ENCODE data around the gene GOLIM4. TPM values are rescaled to one million over a fixed set of nuclear protein-coding genes. Genes with fewer than 3 reads are reported as not detected.

Gene GOLIM4
- total RNA-seq, 1 experiment from 2014 or later, result 35.4 TPM

DNA sequence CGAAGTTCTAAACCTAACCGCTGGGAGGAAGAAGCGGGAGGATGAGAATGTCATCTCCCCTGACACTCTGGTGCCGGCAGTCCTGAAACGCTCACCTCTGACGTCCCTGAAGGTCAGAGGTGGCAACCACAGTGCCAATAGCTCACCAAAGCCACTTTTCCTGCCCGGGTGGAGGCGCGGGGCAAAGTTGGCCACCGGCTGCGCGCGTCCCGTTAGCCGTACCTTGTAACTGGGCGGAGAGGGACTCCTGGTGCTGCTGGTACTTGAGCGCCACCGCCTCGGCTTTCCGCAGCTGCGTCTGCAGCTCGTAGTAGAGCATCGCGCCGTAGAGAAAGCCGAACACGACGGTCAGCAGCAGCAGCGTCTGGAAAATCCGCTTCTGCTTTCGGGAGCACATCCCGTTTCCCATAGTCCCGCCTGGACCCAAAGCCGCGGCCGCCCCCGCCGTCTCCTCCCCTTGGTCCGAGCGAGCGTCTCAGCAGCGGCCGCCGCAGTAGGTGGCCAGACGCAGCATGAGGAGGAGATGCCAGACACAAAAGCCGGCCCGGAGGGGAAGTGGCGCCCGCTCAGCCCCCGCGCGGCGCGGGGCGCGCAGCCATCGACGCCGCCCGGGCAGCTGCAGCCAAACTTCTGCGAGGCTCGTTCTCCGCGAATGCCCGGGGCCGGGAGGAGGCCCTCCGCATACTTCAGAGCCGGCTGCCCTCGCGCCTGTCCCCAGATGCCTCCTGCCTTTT is 680 bp downstream of the GOLIM4 start:
- TF ChIP-seq TCF7L2 (IDR thresholded peaks at IDR 0.05; ENCODE audit: low read depth, low read length), result 0 out of 2 replicates have a peak, but pooled peaks have one; percentile 13
- TF ChIP-seq SIN3A (IDR thresholded peaks at IDR 0.05; ENCODE audit: borderline replicate concordance, insufficient read depth, low read depth, low read length), result peak; percentile 68; the same call in 1 of the 2 replicates
- TF ChIP-seq, protein P1, sequence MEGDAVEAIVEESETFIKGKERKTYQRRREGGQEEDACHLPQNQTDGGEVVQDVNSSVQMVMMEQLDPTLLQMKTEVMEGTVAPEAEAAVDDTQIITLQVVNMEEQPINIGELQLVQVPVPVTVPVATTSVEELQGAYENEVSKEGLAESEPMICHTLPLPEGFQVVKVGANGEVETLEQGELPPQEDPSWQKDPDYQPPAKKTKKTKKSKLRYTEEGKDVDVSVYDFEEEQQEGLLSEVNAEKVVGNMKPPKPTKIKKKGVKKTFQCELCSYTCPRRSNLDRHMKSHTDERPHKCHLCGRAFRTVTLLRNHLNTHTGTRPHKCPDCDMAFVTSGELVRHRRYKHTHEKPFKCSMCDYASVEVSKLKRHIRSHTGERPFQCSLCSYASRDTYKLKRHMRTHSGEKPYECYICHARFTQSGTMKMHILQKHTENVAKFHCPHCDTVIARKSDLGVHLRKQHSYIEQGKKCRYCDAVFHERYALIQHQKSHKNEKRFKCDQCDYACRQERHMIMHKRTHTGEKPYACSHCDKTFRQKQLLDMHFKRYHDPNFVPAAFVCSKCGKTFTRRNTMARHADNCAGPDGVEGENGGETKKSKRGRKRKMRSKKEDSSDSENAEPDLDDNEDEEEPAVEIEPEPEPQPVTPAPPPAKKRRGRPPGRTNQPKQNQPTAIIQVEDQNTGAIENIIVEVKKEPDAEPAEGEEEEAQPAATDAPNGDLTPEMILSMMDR (IDR thresholded peaks at IDR 0.05), result no peak; the same call in 1 of the 2 replicates
- no peak for TF ChIP-seq POLR2AphosphoS5 (IDR thresholded peaks at IDR 0.05; ENCODE audit: low read depth, low read length)
- ATAC-seq (peak; percentile 31), DNase-seq (ENCODE audit: low read depth, low spot score) (peak; percentile 28)
- H3K4me3 ChIP-seq (ENCODE audit: low read depth in 2 of 2, low read length in 2 of 2), result peak overlapping the region; percentile 81 to 85
- H3K4me1 ChIP-seq (ENCODE audit: control insufficient read depth, insufficient read depth, low read length), result peaks cover 39% of the 10 kb centered on the region
- ChIA-PET POLR2A (interaction anchor here (1.3 kb wide), 1 partner anchor 15 kb away, joined by 4 read pairs; no protein-coding TSS in a partner anchor), CTCF (interaction anchor here (1.2 kb wide), 1 partner anchor 47 kb away, joined by 9 read pairs; no protein-coding TSS in a partner anchor)
- in situ Hi-C loops (cut with HindIII; ENCODE audit: low pct_unique_long_range_greater_than_20kb, low sequenced_read_pairs) (no loop called here), intact Hi-C loops (cut with micrococcal nuclease; ENCODE audit: unreplicated experiment) (loop anchor here (1.0 to 2.0 kb wide), 2 partner anchors 48 to 70 kb away; no protein-coding TSS in a partner anchor)
- H3K27ac ChIP-seq (ENCODE audit: low read length), result peak overlapping the region; percentile 82
- BruUV-seq (replicated peaks), result no TSS peak
- H3K27me3 ChIP-seq (ENCODE audit: control insufficient read depth, insufficient read depth, low read length), result no peaks in the 10 kb centered on the region
- H3K9me3 ChIP-seq (ENCODE audit: control insufficient read depth, insufficient read depth, low read depth, low read length), result no peaks in the 10 kb centered on the region
- H3K36me3 ChIP-seq (ENCODE audit: control insufficient read depth, insufficient read depth, low read length), result no peaks in the 10 kb centered on the region

DNA sequence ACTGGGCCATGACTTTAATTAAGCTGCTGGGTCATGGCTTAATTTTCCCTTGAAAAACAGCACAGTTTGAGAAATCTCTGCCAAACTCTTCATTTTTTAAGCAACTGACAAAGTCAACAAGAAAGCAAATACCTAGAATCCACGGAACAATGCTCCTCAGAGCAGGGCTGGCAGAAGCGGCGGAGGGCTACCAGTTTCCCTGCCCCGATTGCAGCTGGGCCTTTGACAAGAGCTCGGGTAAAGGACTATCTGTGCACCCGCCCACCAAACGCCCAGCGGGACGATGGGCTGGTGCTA is 1.2 kb downstream of the GOLIM4 start:
- ChIA-PET CTCF (no interaction called here), POLR2A (interaction anchor here (1.3 kb wide), 1 partner anchor 15 kb away, joined by 4 read pairs; no protein-coding TSS in a partner anchor)
- H3K27ac ChIP-seq (ENCODE audit: low read length), result peak overlapping the region; percentile 82
- peaks cover 39% of the 10 kb centered on the region for H3K4me1 ChIP-seq (ENCODE audit: control insufficient read depth, insufficient read depth, low read length)
- DNase-seq (ENCODE audit: low read depth, low spot score), result no peak
- peak; percentile 52 for ATAC-seq
- intact Hi-C loops (cut with micrococcal nuclease; ENCODE audit: unreplicated experiment) (loop anchor here (2.0 kb wide), 1 partner anchor 48 kb away; no protein-coding TSS in a partner anchor), in situ Hi-C loops (cut with HindIII; ENCODE audit: low pct_unique_long_range_greater_than_20kb, low sequenced_read_pairs) (no loop called here)
- H3K36me3 ChIP-seq (ENCODE audit: control insufficient read depth, insufficient read depth, low read length), result no peaks in the 10 kb centered on the region
- H3K27me3 ChIP-seq (ENCODE audit: control insufficient read depth, insufficient read depth, low read length), result no peaks in the 10 kb centered on the region
- TF ChIP-seq, protein P2, sequence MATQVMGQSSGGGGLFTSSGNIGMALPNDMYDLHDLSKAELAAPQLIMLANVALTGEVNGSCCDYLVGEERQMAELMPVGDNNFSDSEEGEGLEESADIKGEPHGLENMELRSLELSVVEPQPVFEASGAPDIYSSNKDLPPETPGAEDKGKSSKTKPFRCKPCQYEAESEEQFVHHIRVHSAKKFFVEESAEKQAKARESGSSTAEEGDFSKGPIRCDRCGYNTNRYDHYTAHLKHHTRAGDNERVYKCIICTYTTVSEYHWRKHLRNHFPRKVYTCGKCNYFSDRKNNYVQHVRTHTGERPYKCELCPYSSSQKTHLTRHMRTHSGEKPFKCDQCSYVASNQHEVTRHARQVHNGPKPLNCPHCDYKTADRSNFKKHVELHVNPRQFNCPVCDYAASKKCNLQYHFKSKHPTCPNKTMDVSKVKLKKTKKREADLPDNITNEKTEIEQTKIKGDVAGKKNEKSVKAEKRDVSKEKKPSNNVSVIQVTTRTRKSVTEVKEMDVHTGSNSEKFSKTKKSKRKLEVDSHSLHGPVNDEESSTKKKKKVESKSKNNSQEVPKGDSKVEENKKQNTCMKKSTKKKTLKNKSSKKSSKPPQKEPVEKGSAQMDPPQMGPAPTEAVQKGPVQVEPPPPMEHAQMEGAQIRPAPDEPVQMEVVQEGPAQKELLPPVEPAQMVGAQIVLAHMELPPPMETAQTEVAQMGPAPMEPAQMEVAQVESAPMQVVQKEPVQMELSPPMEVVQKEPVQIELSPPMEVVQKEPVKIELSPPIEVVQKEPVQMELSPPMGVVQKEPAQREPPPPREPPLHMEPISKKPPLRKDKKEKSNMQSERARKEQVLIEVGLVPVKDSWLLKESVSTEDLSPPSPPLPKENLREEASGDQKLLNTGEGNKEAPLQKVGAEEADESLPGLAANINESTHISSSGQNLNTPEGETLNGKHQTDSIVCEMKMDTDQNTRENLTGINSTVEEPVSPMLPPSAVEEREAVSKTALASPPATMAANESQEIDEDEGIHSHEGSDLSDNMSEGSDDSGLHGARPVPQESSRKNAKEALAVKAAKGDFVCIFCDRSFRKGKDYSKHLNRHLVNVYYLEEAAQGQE (IDR thresholded peaks at IDR 0.05; ENCODE audit: insufficient read depth in 1 of 2, low read depth in 2 of 2, low read length in 1 of 2), result no peak
- TF ChIP-seq, protein P1 (IDR thresholded peaks at IDR 0.05), result no peak
- TF ChIP-seq SIN3A (IDR thresholded peaks at IDR 0.05; ENCODE audit: borderline replicate concordance, insufficient read depth, low read depth, low read length), result no peak
- TF ChIP-seq TCF7L2 (IDR thresholded peaks at IDR 0.05; ENCODE audit: low read depth, low read length), result no peak
- no peak for TF ChIP-seq POLR2AphosphoS5 (IDR thresholded peaks at IDR 0.05; ENCODE audit: low read depth, low read length)
- no TSS peak for BruUV-seq (replicated peaks)
- H3K4me3 ChIP-seq (ENCODE audit: low read depth in 2 of 2, low read length in 2 of 2), result peak overlapping the region; percentile 81 to 85
- no peaks in the 10 kb centered on the region for H3K9me3 ChIP-seq (ENCODE audit: control insufficient read depth, insufficient read depth, low read depth, low read length)

Measured in Panc1 (cell line).